DND-41 (cell line): Measurements from ENCODE around the gene SLX4IP.

Experiments
- ATAC-seq: fragments of 200-7000 bp; cut with Tn5 transposase; 3 replicates; pipeline ENCODE4 v1.9.1; 2021; ENCODE audit warnings: low read depth; ENCODE audit not compliant: insufficient read depth
- DNase-seq: peaks from one replicate; pipeline ENCODE4 v3.0.0-alpha.2; 2020
- H2AFZ ChIP-seq: 2 replicates; pipeline ENCODE4 v1.6.0; 2012; ENCODE audit warnings: low read depth, low read length
- H3K27ac ChIP-seq: 2 replicates; pipeline ENCODE4 v1.5.1; 2012; ENCODE audit warnings: low read length, inconsistent platforms
- H3K27me3 ChIP-seq: fragments of 200-600 bp; sonication (generic); 2 replicates; pipeline ENCODE4 v1.6.0; 2012; ENCODE audit warnings: low read length, mild to moderate bottlenecking, inconsistent platforms; ENCODE audit not compliant: insufficient read depth, poor library complexity
- H3K36me3 ChIP-seq: 2 replicates; pipeline ENCODE4 v1.5.1; 2012; ENCODE audit warnings: low read length, inconsistent platforms; ENCODE audit not compliant: insufficient read depth
- H3K4me1 ChIP-seq: 2 replicates; pipeline ENCODE4 v1.5.1; 2012; ENCODE audit warnings: mild to moderate bottlenecking, low read length; ENCODE audit not compliant: insufficient read depth
- H3K4me2 ChIP-seq: 2 replicates; pipeline ENCODE4 v1.6.0; 2012; ENCODE audit warnings: mild to moderate bottlenecking, moderate library complexity, low read length, inconsistent platforms; ENCODE audit not compliant: insufficient read depth
- H3K4me3 ChIP-seq, 2 experiments: fragments of 200-600 bp in 1 of 2; shearing (Covaris generic) in 1 of 2; 2 replicates each; pipeline ENCODE4 v1.5.1; 2012 to 2016; ENCODE audit warnings: inconsistent platforms in 2 of 2, low read length in 2 of 2, mild to moderate bottlenecking in 2 of 2, low read depth in 1 of 2, moderate library complexity in 1 of 2
- H3K79me2 ChIP-seq: 2 replicates; pipeline ENCODE4 v1.6.0; 2012; ENCODE audit warnings: low read length, inconsistent platforms; ENCODE audit not compliant: insufficient read depth
- H3K9ac ChIP-seq: 2 replicates; pipeline ENCODE4 v1.6.0; 2012; ENCODE audit warnings: low read depth, mild to moderate bottlenecking, inconsistent platforms, low read length, moderate library complexity
- H3K9me3 ChIP-seq: 2 replicates; pipeline ENCODE4 v1.5.1; 2012; ENCODE audit warnings: low read length, moderate library complexity, mild to moderate bottlenecking, inconsistent platforms; ENCODE audit not compliant: insufficient read depth, severe bottlenecking
- H4K20me1 ChIP-seq: 2 replicates; pipeline ENCODE4 v1.6.0; 2012; ENCODE audit warnings: low read length; ENCODE audit not compliant: insufficient read depth
- EZH2 ChIP-seq: IDR thresholded peaks from 3 replicates; pipeline ENCODE4 v1.6.1; 2012; ENCODE audit warnings: borderline replicate concordance, low read depth, mild to moderate bottlenecking, moderate library complexity, low read length, inconsistent platforms; ENCODE audit not compliant: severe bottlenecking
- TF ChIP-seq, protein P1 (sequence below): IDR thresholded peaks from 2 replicates; pipeline ENCODE4 v1.5.1; 2012; ENCODE audit warnings: borderline replicate concordance, low read length, moderate library complexity, mild to moderate bottlenecking; ENCODE audit not compliant: poor library complexity, severe bottlenecking; ENCODE audit errors: extremely low read depth

The SLX4IP gene

GRCh38 chr20:10669843-10670446 lies 234.8 kb downstream of the SLX4IP start:
- no peaks in the 10 kb centered on the region for H3K4me1 ChIP-seq

GRCh38 chr20:10670501-10671220 lies 235.6 kb downstream of the SLX4IP start:
- no peak for ATAC-seq
- Histone ChIP-seq H3K36me3 (no peaks in the 10 kb centered on the region), H3K79me2 (no peaks in the 10 kb centered on the region), H3K4me2 (no peak overlapping the region), H3K9ac (no peak overlapping the region), H4K20me1 (no peaks in the 10 kb centered on the region), H3K27ac (no peak overlapping the region), H2AFZ (no peak overlapping the region), H3K4me3 (no peak overlapping the region), H3K4me1 (no peaks in the 10 kb centered on the region), H3K27me3 (no peaks in the 10 kb centered on the region), H3K9me3 (no peaks in the 10 kb centered on the region)
- no peak for DNase-seq
- no peak for TF ChIP-seq EZH2
- TF ChIP-seq, protein P1, sequence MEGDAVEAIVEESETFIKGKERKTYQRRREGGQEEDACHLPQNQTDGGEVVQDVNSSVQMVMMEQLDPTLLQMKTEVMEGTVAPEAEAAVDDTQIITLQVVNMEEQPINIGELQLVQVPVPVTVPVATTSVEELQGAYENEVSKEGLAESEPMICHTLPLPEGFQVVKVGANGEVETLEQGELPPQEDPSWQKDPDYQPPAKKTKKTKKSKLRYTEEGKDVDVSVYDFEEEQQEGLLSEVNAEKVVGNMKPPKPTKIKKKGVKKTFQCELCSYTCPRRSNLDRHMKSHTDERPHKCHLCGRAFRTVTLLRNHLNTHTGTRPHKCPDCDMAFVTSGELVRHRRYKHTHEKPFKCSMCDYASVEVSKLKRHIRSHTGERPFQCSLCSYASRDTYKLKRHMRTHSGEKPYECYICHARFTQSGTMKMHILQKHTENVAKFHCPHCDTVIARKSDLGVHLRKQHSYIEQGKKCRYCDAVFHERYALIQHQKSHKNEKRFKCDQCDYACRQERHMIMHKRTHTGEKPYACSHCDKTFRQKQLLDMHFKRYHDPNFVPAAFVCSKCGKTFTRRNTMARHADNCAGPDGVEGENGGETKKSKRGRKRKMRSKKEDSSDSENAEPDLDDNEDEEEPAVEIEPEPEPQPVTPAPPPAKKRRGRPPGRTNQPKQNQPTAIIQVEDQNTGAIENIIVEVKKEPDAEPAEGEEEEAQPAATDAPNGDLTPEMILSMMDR = no peak

More at GRCh38 chr20:10669843-10670446, 234.8 kb downstream of the SLX4IP start:
- Histone ChIP-seq H3K36me3 (no peaks in the 10 kb centered on the region), H2AFZ (no peak overlapping the region), H3K4me2 (no peak overlapping the region), H3K27me3 (no peaks in the 10 kb centered on the region), H3K9me3 (no peaks in the 10 kb centered on the region), H3K9ac (no peak overlapping the region), H3K79me2 (no peaks in the 10 kb centered on the region), H3K4me3 (no peak overlapping the region), H4K20me1 (no peaks in the 10 kb centered on the region), H3K27ac (no peak overlapping the region)
- ATAC-seq (no peak), DNase-seq (no peak)
- TF ChIP-seq, protein P1 = no peak
- no peak for TF ChIP-seq EZH2

DNA sequence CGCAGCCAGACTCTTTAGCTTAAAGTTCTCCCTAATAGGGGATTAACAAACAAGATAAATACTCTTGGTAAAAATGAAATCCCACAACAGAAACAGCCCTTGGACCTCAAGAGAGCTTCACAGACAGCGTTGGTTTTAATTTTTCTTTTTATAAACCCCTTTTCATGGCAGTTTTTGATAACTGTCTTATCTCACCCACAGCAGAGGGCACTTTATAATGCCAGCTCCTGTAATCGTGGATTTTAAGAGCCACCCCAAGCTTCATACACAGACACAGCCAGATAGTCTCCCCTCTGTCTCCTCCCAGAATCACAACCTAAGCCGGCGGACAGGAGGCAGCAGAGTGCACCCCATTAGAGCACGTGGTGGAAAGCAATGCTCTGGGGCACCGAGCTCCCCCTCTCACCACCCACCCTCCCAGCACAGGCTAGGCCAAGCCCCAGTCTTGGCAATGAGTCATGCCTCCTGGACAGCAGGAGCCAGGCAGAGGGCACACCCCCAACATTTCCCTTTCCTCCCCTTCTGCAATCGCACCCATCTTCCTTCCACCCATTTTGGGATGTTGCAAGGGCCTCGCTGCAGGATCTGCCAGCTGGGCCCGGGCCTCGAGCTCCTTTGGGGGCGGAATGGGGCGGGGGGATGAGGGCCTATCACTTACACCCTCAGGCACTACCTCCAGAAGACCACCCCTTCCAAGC lies 236.3 kb downstream of the SLX4IP start:
- H3K4me3 ChIP-seq = no peak overlapping the region
- no peak overlapping the region for H3K27ac ChIP-seq
- ATAC-seq (no peak), DNase-seq (no peak)
- H3K79me2 ChIP-seq = no peaks in the 10 kb centered on the region
- no peak overlapping the region for H3K4me2 ChIP-seq
- H3K27me3 ChIP-seq = no peaks in the 10 kb centered on the region
- TF ChIP-seq, protein P1 = no peak
- no peak for TF ChIP-seq EZH2
- H3K4me1 ChIP-seq = no peaks in the 10 kb centered on the region
- H2AFZ ChIP-seq = no peak overlapping the region
- no peaks in the 10 kb centered on the region for H3K9me3 ChIP-seq
- H3K9ac ChIP-seq = no peak overlapping the region
- no peaks in the 10 kb centered on the region for H3K36me3 ChIP-seq
- no peaks in the 10 kb centered on the region for H4K20me1 ChIP-seq
